ENCODE measurements around the gene TGM5.

Gene TGM5

GRCh38 chr15:43279496-43279895 is 12.8 kb upstream of the TGM5 start:
- 76% methylated on average over 7 of the region's 7 CpGs for WGBS
- peak overlapping the region in 1 of 2 experiments; percentile 41 for H3K14ac ChIP-seq (ENCODE audit: low read length in 2 of 2)
- no peak overlapping the region for H3K27ac ChIP-seq (ENCODE audit: low read length, poor library complexity, severe bottlenecking)
- H3K4me3 ChIP-seq (ENCODE audit: insufficient read depth in 1 of 2, low read depth in 1 of 2, low read length in 2 of 2): no peak overlapping the region
- H3K9me3 ChIP-seq (ENCODE audit: control insufficient read depth, low read length): no peaks in the 10 kb centered on the region
- no peak overlapping the region for H2BK120ac ChIP-seq (ENCODE audit: low read depth, low read length)
- no peak overlapping the region for H2BK12ac ChIP-seq (ENCODE audit: low read length in 2 of 2)
- H3K79me1 ChIP-seq (replicated peaks; ENCODE audit: low read length, poor library complexity, severe bottlenecking): no peaks in the 10 kb centered on the region
- no peak overlapping the region for H2AK5ac ChIP-seq (ENCODE audit: low read length, severe bottlenecking)
- no peaks in the 10 kb centered on the region for H3K36me3 ChIP-seq (ENCODE audit: control insufficient read depth in 1 of 2, insufficient read depth in 2 of 2, low read depth in 1 of 2, low read length in 2 of 2)
- H3K4ac ChIP-seq (ENCODE audit: low read depth in 1 of 2, low read length in 2 of 2): no peak overlapping the region
- no peak overlapping the region for H3K4me2 ChIP-seq (ENCODE audit: low read length, poor library complexity, severe bottlenecking)
- H3K27me3 ChIP-seq (ENCODE audit: control insufficient read depth in 1 of 2, insufficient read depth in 1 of 2, low read length in 2 of 2): peaks cover 59 to 60% of the 10 kb centered on the region in 2 experiments
- H3K4me1 ChIP-seq (ENCODE audit: control insufficient read depth, insufficient read depth, low read depth, low read length): no peaks in the 10 kb centered on the region
- H3K9ac ChIP-seq (ENCODE audit: low read length): no peak overlapping the region
- no peak overlapping the region for H3K23ac ChIP-seq (ENCODE audit: low read length in 2 of 2)
- no peak overlapping the region for H2BK5ac ChIP-seq (ENCODE audit: low read depth, low read length, poor library complexity, severe bottlenecking)
- H4K91ac ChIP-seq (ENCODE audit: low read length): no peak overlapping the region
- no peak overlapping the region for H4K8ac ChIP-seq (ENCODE audit: low read length)
- H2AFZ ChIP-seq (ENCODE audit: low read depth, low read length): no peak overlapping the region
- H2BK15ac ChIP-seq (ENCODE audit: low read depth, poor library complexity, severe bottlenecking): no peak overlapping the region
- no peak for DNase-seq
- H3K18ac ChIP-seq (ENCODE audit: low read depth in 1 of 2, low read length in 2 of 2): no peak overlapping the region

GRCh38 chr15:43278869-43279268 is 12.1 kb upstream of the TGM5 start:
- H2BK120ac ChIP-seq (ENCODE audit: low read depth, low read length): no peak overlapping the region
- no peak overlapping the region for H3K18ac ChIP-seq (ENCODE audit: low read depth in 1 of 2, low read length in 2 of 2)
- no peak overlapping the region for H3K4me3 ChIP-seq (ENCODE audit: insufficient read depth in 1 of 2, low read depth in 1 of 2, low read length in 2 of 2)
- H3K4ac ChIP-seq (ENCODE audit: low read depth in 1 of 2, low read length in 2 of 2): no peak overlapping the region
- no peaks in the 10 kb centered on the region for H3K9me3 ChIP-seq (ENCODE audit: control insufficient read depth, low read length)
- H2BK12ac ChIP-seq (ENCODE audit: low read length in 2 of 2): no peak overlapping the region
- peaks cover 56 to 63% of the 10 kb centered on the region in 2 experiments for H3K27me3 ChIP-seq (ENCODE audit: control insufficient read depth in 1 of 2, insufficient read depth in 1 of 2, low read length in 2 of 2)
- H2BK5ac ChIP-seq (ENCODE audit: low read depth, low read length, poor library complexity, severe bottlenecking): no peak overlapping the region
- peaks cover 3% of the 10 kb centered on the region for H3K4me1 ChIP-seq (ENCODE audit: control insufficient read depth, insufficient read depth, low read depth, low read length)
- no peak overlapping the region for H2BK15ac ChIP-seq (ENCODE audit: low read depth, poor library complexity, severe bottlenecking)
- H3K14ac ChIP-seq (ENCODE audit: low read length in 2 of 2): no peak overlapping the region
- no peak overlapping the region for H3K27ac ChIP-seq (ENCODE audit: low read length, poor library complexity, severe bottlenecking)
- no peak overlapping the region for H3K4me2 ChIP-seq (ENCODE audit: low read length, poor library complexity, severe bottlenecking)
- no peak overlapping the region for H4K8ac ChIP-seq (ENCODE audit: low read length)
- no peak overlapping the region for H2AFZ ChIP-seq (ENCODE audit: low read depth, low read length)
- WGBS: 83% methylated on average over 11 of the region's 11 CpGs
- DNase-seq: no peak
- H2AK5ac ChIP-seq (ENCODE audit: low read length, severe bottlenecking): no peak overlapping the region
- no peaks in the 10 kb centered on the region for H3K79me1 ChIP-seq (replicated peaks; ENCODE audit: low read length, poor library complexity, severe bottlenecking)
- no peak overlapping the region for H4K91ac ChIP-seq (ENCODE audit: low read length)
- no peak overlapping the region for H3K9ac ChIP-seq (ENCODE audit: low read length)
- H3K23ac ChIP-seq (ENCODE audit: low read length in 2 of 2): no peak overlapping the region
- no peaks in the 10 kb centered on the region for H3K36me3 ChIP-seq (ENCODE audit: control insufficient read depth in 1 of 2, insufficient read depth in 2 of 2, low read depth in 1 of 2, low read length in 2 of 2)

- peaks cover 3% of the 10 kb centered on the region for H3K4me1 ChIP-seq (ENCODE audit: control insufficient read depth, insufficient read depth, low read depth, low read length)
- no peaks in the 10 kb centered on the region for H3K79me1 ChIP-seq (replicated peaks; ENCODE audit: low read length, poor library complexity, severe bottlenecking)
- no peak overlapping the region for H3K18ac ChIP-seq (ENCODE audit: low read depth in 1 of 2, low read length in 2 of 2)
- H2AFZ ChIP-seq (ENCODE audit: low read depth, low read length): no peak overlapping the region
- 72% methylated on average over 4 of the region's 4 CpGs for WGBS
- no peaks in the 10 kb centered on the region for H3K9me3 ChIP-seq (ENCODE audit: control insufficient read depth, low read length)
- no peak overlapping the region for H3K14ac ChIP-seq (ENCODE audit: low read length in 2 of 2)
- H2BK120ac ChIP-seq (ENCODE audit: low read depth, low read length): no peak overlapping the region
- H2AK5ac ChIP-seq (ENCODE audit: low read length, severe bottlenecking): no peak overlapping the region
- H3K27ac ChIP-seq (ENCODE audit: low read length, poor library complexity, severe bottlenecking): no peak overlapping the region
- H3K4ac ChIP-seq (ENCODE audit: low read depth in 1 of 2, low read length in 2 of 2): no peak overlapping the region
- no peak overlapping the region for H3K4me2 ChIP-seq (ENCODE audit: low read length, poor library complexity, severe bottlenecking)
- H2BK12ac ChIP-seq (ENCODE audit: low read length in 2 of 2): no peak overlapping the region
- peak overlapping the region in 1 of 2 experiments; percentile 56 for H3K23ac ChIP-seq (ENCODE audit: low read length in 2 of 2)
- no peak overlapping the region for H4K91ac ChIP-seq (ENCODE audit: low read length)
- no peaks in the 10 kb centered on the region for H3K36me3 ChIP-seq (ENCODE audit: control insufficient read depth in 1 of 2, insufficient read depth in 2 of 2, low read depth in 1 of 2, low read length in 2 of 2)
- no peak overlapping the region for H2BK15ac ChIP-seq (ENCODE audit: low read depth, poor library complexity, severe bottlenecking)
- H3K27me3 ChIP-seq (ENCODE audit: control insufficient read depth in 1 of 2, insufficient read depth in 1 of 2, low read length in 2 of 2): peaks cover 56 to 63% of the 10 kb centered on the region in 2 experiments
- DNase-seq: no peak
- no peak overlapping the region for H4K8ac ChIP-seq (ENCODE audit: low read length)
- H3K9ac ChIP-seq (ENCODE audit: low read length): no peak overlapping the region
- no peak overlapping the region for H2BK5ac ChIP-seq (ENCODE audit: low read depth, low read length, poor library complexity, severe bottlenecking)
- H3K4me3 ChIP-seq (ENCODE audit: insufficient read depth in 1 of 2, low read depth in 1 of 2, low read length in 2 of 2): no peak overlapping the region
Observed at GRCh38 chr15:43277901-43278300, 11.2 kb upstream of the TGM5 start.

- Histone ChIP-seq H3K4ac (ENCODE audit: low read depth in 1 of 2, low read length in 2 of 2) (no peak overlapping the region), H3K79me1 (replicated peaks; ENCODE audit: low read length, poor library complexity, severe bottlenecking) (no peaks in the 10 kb centered on the region), H4K91ac (ENCODE audit: low read length) (no peak overlapping the region), H2BK5ac (ENCODE audit: low read depth, low read length, poor library complexity, severe bottlenecking) (no peak overlapping the region), H2BK12ac (ENCODE audit: low read length in 2 of 2) (no peak overlapping the region), H2AFZ (ENCODE audit: low read depth, low read length) (no peak overlapping the region), H3K4me2 (ENCODE audit: low read length, poor library complexity, severe bottlenecking) (no peak overlapping the region), H3K9me3 (ENCODE audit: control insufficient read depth, low read length) (peaks cover 2% of the 10 kb centered on the region), H4K8ac (ENCODE audit: low read length) (no peak overlapping the region), H3K18ac (ENCODE audit: low read depth in 1 of 2, low read length in 2 of 2) (no peak overlapping the region), H2BK15ac (ENCODE audit: low read depth, poor library complexity, severe bottlenecking) (no peak overlapping the region), H3K14ac (ENCODE audit: low read length in 2 of 2) (no peak overlapping the region), H2BK120ac (ENCODE audit: low read depth, low read length) (no peak overlapping the region), H3K27ac (ENCODE audit: low read length, poor library complexity, severe bottlenecking) (no peak overlapping the region), H3K4me1 (ENCODE audit: control insufficient read depth, insufficient read depth, low read depth, low read length) (peaks cover 3% of the 10 kb centered on the region), H3K27me3 (ENCODE audit: control insufficient read depth in 1 of 2, insufficient read depth in 1 of 2, low read length in 2 of 2) (peaks cover 56 to 62% of the 10 kb centered on the region in 2 experiments), H3K23ac (ENCODE audit: low read length in 2 of 2) (no peak overlapping the region), H3K9ac (ENCODE audit: low read length) (no peak overlapping the region), H3K4me3 (ENCODE audit: insufficient read depth in 1 of 2, low read depth in 1 of 2, low read length in 2 of 2) (no peak overlapping the region), H3K36me3 (ENCODE audit: control insufficient read depth in 1 of 2, insufficient read depth in 2 of 2, low read depth in 1 of 2, low read length in 2 of 2) (no peaks in the 10 kb centered on the region), H2AK5ac (ENCODE audit: low read length, severe bottlenecking) (no peak overlapping the region)
- 78% methylated on average over 9 of the region's 10 CpGs for WGBS
- no peak for DNase-seq
Observed at GRCh38 chr15:43277231-43277823, 10.6 kb upstream of the TGM5 start.
